HEK293 (cell line): ENCODE results near the gene SIMC1.

ENCODE experiments used
- BCL11A ChIP-seq: fragments of 450-650 bp; formaldehyde crosslinking; IDR thresholded peaks from 2 replicates; pipeline ENCODE4 v1.5.1; 2016; ENCODE audit warnings: low read depth, missing biosample characterization, missing genetic modification characterization
- EGR2 ChIP-seq: fragments of 450-650 bp; formaldehyde crosslinking; IDR thresholded peaks from 2 replicates; pipeline ENCODE4 v1.5.1; 2016; ENCODE audit warnings: low read depth, missing biosample characterization, missing genetic modification characterization
- FEZF1 ChIP-seq: fragments of 450-650 bp; formaldehyde crosslinking; IDR thresholded peaks from 2 replicates; pipeline ENCODE4 v1.5.1; 2016; ENCODE audit warnings: missing biosample characterization, missing genetic modification characterization
- SP2 ChIP-seq: fragments of 450-650 bp; formaldehyde crosslinking; IDR thresholded peaks from 2 replicates; pipeline ENCODE4 v1.5.1; 2016; ENCODE audit warnings: missing biosample characterization, missing genetic modification characterization
- TRIM28 ChIP-seq: IDR thresholded peaks from 2 replicates; pipeline ENCODE4 v1.6.1; 2011; ENCODE audit warnings: low read length, control low read depth, borderline replicate concordance
- ZBTB17 ChIP-seq: fragments of 450-650 bp; formaldehyde crosslinking; IDR thresholded peaks from 2 replicates; pipeline ENCODE4 v1.5.1; 2016; ENCODE audit warnings: missing biosample characterization, missing genetic modification characterization
- ZFP37 ChIP-seq: fragments of 450-650 bp; formaldehyde crosslinking; IDR thresholded peaks from 2 replicates; pipeline ENCODE4 v1.5.1; 2016; ENCODE audit warnings: missing biosample characterization, missing genetic modification characterization
- ZIC2 ChIP-seq: fragments of 450-650 bp; formaldehyde crosslinking; IDR thresholded peaks from 2 replicates; pipeline ENCODE4 v1.5.1; 2016; ENCODE audit warnings: missing biosample characterization, missing genetic modification characterization
- ZNF2 ChIP-seq: fragments of 450-650 bp; formaldehyde crosslinking; IDR thresholded peaks from 2 replicates; pipeline ENCODE4 v1.5.1; 2016; ENCODE audit warnings: missing biosample characterization, missing genetic modification characterization
- ZNF548 ChIP-seq: fragments of 450-650 bp; formaldehyde crosslinking; IDR thresholded peaks from 2 replicates; pipeline ENCODE4 v1.5.1; 2016; ENCODE audit warnings: missing biosample characterization, missing genetic modification characterization
- ZNF600 ChIP-seq: fragments of 450-650 bp; formaldehyde crosslinking; IDR thresholded peaks from 2 replicates; pipeline ENCODE4 v1.5.1; 2016; ENCODE audit warnings: missing biosample characterization, missing genetic modification characterization
- TF ChIP-seq, protein P1 (sequence below): fragments of 450-650 bp; formaldehyde crosslinking; IDR thresholded peaks from 2 replicates; pipeline ENCODE4 v1.5.1; 2016; ENCODE audit warnings: missing biosample characterization, missing genetic modification characterization
- TF ChIP-seq, protein P2 (sequence below): fragments of 450-650 bp; formaldehyde crosslinking; conservative IDR thresholded peaks from 2 replicates; pipeline ENCODE4 v1.5.1; 2016; ENCODE audit warnings: low read depth, missing biosample characterization, missing genetic modification characterization
- TF ChIP-seq, protein P3 (sequence below): fragments of 450-650 bp; formaldehyde crosslinking; IDR thresholded peaks from 2 replicates; pipeline ENCODE4 v1.5.1; 2016; ENCODE audit warnings: missing biosample characterization, missing genetic modification characterization
- TF ChIP-seq, protein P4 (sequence below): fragments of 450-650 bp; formaldehyde crosslinking; IDR thresholded peaks from 2 replicates; pipeline ENCODE4 v1.5.0; 2017; ENCODE audit warnings: missing biosample characterization, missing genetic modification characterization, borderline replicate concordance
- TF ChIP-seq, protein P5 (sequence below): fragments of 450-650 bp; formaldehyde crosslinking; optimal IDR thresholded peaks from 2 replicates; pipeline ENCODE3; 2016; ENCODE audit warnings: missing biosample characterization, mild to moderate bottlenecking, missing genetic modification characterization
- TF ChIP-seq, protein P6 (sequence below): fragments of 450-650 bp; formaldehyde crosslinking; IDR thresholded peaks from 2 replicates; pipeline ENCODE4 v1.5.1; 2016; ENCODE audit warnings: missing biosample characterization, missing genetic modification characterization

The SIMC1 gene

DNA sequence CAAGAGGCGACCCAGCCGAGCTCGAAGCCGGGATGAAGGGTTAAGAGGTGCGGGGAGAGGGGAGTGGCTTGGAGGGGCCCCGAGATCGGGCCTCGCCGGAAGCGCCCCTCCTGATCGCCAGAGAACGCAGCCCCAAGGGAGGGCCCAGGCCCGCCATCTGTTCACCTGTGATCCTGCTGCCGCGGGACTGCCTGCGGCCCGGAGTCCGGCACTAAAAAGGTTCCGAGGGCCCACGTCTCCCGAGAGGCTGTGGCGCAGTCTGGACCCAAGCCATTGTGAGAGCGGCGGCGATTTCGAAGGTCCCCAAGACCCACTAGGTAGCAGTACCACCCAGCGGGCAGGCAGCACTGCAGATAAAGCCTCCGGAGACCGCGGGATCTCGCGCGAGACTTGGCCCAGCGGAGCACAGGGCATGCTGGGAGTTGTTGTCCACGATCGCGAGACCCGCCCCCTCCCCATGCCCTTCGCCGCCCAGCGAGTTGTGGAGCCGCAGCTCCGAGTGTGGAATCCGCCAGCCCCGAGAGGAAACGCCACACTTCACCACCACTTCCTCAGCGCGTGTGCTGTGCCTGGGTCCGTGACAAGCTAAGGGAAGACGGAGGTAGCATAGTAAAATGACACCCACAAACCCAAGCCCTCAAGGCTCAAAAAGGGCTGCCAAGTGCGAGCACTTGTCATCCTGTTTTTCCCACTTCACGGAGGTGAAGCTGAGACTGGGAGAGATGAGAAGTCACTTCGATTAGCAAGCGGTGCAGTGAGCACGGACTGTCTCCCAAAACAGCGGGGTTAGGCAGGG, 123.4 kb downstream of the SIMC1 start, which contains the start of gene KIAA1191 (continued):
- TF ChIP-seq, protein P1, sequence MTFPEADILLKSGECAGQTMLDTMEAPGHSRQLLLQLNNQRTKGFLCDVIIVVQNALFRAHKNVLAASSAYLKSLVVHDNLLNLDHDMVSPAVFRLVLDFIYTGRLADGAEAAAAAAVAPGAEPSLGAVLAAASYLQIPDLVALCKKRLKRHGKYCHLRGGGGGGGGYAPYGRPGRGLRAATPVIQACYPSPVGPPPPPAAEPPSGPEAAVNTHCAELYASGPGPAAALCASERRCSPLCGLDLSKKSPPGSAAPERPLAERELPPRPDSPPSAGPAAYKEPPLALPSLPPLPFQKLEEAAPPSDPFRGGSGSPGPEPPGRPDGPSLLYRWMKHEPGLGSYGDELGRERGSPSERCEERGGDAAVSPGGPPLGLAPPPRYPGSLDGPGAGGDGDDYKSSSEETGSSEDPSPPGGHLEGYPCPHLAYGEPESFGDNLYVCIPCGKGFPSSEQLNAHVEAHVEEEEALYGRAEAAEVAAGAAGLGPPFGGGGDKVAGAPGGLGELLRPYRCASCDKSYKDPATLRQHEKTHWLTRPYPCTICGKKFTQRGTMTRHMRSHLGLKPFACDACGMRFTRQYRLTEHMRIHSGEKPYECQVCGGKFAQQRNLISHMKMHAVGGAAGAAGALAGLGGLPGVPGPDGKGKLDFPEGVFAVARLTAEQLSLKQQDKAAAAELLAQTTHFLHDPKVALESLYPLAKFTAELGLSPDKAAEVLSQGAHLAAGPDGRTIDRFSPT (tag by site-specific recombination), result peak; percentile 97
- TF ChIP-seq ZNF600 (tag by site-specific recombination), result peak; percentile 69
- TF ChIP-seq ZIC2, result peak; percentile 76
- TF ChIP-seq ZBTB17, result peak; percentile 98
- no peak for TF ChIP-seq BCL11A (tag by site-specific recombination)
- peak; percentile 45 for TF ChIP-seq EGR2 (tag by site-specific recombination)
- TF ChIP-seq, protein P2, sequence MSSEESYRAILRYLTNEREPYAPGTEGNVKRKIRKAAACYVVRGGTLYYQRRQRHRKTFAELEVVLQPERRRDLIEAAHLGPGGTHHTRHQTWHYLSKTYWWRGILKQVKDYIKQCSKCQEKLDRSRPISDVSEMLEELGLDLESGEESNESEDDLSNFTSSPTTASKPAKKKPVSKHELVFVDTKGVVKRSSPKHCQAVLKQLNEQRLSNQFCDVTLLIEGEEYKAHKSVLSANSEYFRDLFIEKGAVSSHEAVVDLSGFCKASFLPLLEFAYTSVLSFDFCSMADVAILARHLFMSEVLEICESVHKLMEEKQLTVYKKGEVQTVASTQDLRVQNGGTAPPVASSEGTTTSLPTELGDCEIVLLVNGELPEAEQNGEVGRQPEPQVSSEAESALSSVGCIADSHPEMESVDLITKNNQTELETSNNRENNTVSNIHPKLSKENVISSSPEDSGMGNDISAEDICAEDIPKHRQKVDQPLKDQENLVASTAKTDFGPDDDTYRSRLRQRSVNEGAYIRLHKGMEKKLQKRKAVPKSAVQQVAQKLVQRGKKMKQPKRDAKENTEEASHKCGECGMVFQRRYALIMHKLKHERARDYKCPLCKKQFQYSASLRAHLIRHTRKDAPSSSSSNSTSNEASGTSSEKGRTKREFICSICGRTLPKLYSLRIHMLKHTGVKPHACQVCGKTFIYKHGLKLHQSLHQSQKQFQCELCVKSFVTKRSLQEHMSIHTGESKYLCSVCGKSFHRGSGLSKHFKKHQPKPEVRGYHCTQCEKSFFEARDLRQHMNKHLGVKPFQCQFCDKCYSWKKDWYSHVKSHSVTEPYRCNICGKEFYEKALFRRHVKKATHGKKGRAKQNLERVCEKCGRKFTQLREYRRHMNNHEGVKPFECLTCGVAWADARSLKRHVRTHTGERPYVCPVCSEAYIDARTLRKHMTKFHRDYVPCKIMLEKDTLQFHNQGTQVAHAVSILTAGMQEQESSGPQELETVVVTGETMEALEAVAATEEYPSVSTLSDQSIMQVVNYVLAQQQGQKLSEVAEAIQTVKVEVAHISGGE (tag by site-specific recombination), result peak; percentile 95
- TF ChIP-seq SP2 (tag by site-specific recombination), result peak; percentile 58; the same call in 1 of the 2 replicates
- TF ChIP-seq, protein P3, sequence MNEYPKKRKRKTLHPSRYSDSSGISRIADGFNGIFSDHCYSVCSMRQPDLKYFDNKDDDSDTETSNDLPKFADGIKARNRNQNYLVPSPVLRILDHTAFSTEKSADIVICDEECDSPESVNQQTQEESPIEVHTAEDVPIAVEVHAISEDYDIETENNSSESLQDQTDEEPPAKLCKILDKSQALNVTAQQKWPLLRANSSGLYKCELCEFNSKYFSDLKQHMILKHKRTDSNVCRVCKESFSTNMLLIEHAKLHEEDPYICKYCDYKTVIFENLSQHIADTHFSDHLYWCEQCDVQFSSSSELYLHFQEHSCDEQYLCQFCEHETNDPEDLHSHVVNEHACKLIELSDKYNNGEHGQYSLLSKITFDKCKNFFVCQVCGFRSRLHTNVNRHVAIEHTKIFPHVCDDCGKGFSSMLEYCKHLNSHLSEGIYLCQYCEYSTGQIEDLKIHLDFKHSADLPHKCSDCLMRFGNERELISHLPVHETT (tag by site-specific recombination), result peak; percentile 21; the same call in 1 of the 2 replicates
- TF ChIP-seq, protein P4, sequence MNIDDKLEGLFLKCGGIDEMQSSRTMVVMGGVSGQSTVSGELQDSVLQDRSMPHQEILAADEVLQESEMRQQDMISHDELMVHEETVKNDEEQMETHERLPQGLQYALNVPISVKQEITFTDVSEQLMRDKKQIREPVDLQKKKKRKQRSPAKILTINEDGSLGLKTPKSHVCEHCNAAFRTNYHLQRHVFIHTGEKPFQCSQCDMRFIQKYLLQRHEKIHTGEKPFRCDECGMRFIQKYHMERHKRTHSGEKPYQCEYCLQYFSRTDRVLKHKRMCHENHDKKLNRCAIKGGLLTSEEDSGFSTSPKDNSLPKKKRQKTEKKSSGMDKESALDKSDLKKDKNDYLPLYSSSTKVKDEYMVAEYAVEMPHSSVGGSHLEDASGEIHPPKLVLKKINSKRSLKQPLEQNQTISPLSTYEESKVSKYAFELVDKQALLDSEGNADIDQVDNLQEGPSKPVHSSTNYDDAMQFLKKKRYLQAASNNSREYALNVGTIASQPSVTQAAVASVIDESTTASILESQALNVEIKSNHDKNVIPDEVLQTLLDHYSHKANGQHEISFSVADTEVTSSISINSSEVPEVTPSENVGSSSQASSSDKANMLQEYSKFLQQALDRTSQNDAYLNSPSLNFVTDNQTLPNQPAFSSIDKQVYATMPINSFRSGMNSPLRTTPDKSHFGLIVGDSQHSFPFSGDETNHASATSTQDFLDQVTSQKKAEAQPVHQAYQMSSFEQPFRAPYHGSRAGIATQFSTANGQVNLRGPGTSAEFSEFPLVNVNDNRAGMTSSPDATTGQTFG (tag by site-specific recombination), result no peak
- TF ChIP-seq ZFP37, result peak; percentile 83
- peak; percentile 78 for TF ChIP-seq ZNF2 (tag by site-specific recombination)
- TF ChIP-seq, protein P5, sequence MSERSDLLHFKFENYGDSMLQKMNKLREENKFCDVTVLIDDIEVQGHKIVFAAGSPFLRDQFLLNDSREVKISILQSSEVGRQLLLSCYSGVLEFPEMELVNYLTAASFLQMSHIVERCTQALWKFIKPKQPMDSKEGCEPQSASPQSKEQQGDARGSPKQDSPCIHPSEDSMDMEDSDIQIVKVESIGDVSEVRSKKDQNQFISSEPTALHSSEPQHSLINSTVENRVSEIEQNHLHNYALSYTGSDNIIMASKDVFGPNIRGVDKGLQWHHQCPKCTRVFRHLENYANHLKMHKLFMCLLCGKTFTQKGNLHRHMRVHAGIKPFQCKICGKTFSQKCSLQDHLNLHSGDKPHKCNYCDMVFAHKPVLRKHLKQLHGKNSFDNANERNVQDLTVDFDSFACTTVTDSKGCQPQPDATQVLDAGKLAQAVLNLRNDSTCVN (tag by site-specific recombination), result peak; percentile 38
- no peak for TF ChIP-seq FEZF1 (tag by site-specific recombination)
- TF ChIP-seq, protein P6, sequence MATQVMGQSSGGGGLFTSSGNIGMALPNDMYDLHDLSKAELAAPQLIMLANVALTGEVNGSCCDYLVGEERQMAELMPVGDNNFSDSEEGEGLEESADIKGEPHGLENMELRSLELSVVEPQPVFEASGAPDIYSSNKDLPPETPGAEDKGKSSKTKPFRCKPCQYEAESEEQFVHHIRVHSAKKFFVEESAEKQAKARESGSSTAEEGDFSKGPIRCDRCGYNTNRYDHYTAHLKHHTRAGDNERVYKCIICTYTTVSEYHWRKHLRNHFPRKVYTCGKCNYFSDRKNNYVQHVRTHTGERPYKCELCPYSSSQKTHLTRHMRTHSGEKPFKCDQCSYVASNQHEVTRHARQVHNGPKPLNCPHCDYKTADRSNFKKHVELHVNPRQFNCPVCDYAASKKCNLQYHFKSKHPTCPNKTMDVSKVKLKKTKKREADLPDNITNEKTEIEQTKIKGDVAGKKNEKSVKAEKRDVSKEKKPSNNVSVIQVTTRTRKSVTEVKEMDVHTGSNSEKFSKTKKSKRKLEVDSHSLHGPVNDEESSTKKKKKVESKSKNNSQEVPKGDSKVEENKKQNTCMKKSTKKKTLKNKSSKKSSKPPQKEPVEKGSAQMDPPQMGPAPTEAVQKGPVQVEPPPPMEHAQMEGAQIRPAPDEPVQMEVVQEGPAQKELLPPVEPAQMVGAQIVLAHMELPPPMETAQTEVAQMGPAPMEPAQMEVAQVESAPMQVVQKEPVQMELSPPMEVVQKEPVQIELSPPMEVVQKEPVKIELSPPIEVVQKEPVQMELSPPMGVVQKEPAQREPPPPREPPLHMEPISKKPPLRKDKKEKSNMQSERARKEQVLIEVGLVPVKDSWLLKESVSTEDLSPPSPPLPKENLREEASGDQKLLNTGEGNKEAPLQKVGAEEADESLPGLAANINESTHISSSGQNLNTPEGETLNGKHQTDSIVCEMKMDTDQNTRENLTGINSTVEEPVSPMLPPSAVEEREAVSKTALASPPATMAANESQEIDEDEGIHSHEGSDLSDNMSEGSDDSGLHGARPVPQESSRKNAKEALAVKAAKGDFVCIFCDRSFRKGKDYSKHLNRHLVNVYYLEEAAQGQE (tag by site-specific recombination), result 0 out of 2 replicates have a peak, but pooled peaks have one; percentile 27
- TF ChIP-seq ZNF548 (tag by site-specific recombination), result no peak
- TF ChIP-seq TRIM28, result 0 out of 2 replicates have a peak, but pooled peaks have one; percentile 57
